Measurements from ENCODE around the gene MAPK6.
A peak's percentile ranks its signal among the peaks of the same experiment; 100 is the strongest.

Gene MAPK6

GRCh38 chr15:52076889-52077781, 58.1 kb downstream of the MAPK6 start:
- no peaks in the 10 kb centered on the region for H3K9me3 ChIP-seq
- H3K4me1 ChIP-seq (ENCODE audit: control insufficient read depth in 1 of 2, insufficient read depth in 1 of 2, low read depth in 1 of 2, low read length in 1 of 2) = no peaks in the 10 kb centered on the region
- H3K27ac ChIP-seq = no peak overlapping the region
- no peaks in the 10 kb centered on the region for H3K27me3 ChIP-seq
- H3K36me3 ChIP-seq = no peaks in the 10 kb centered on the region
- no peak overlapping the region for H3K4me3 ChIP-seq (ENCODE audit: low read depth in 1 of 2, low read length in 1 of 2)
- TF ChIP-seq CTCF (IDR thresholded peaks at IDR 0.05) = no peak

GRCh38 chr15:52078197-52078875, 59.3 kb downstream of the MAPK6 start:
- no peaks in the 10 kb centered on the region for H3K4me1 ChIP-seq (ENCODE audit: control insufficient read depth in 1 of 2, insufficient read depth in 1 of 2, low read depth in 1 of 2, low read length in 1 of 2)
- H3K4me3 ChIP-seq (ENCODE audit: low read depth in 1 of 2, low read length in 1 of 2) = no peak overlapping the region
- H3K9me3 ChIP-seq = no peaks in the 10 kb centered on the region
- no peak for TF ChIP-seq CTCF (IDR thresholded peaks at IDR 0.05)
- no peaks in the 10 kb centered on the region for H3K36me3 ChIP-seq
- no peaks in the 10 kb centered on the region for H3K27me3 ChIP-seq
- H3K27ac ChIP-seq = no peak overlapping the region

GRCh38 chr15:52078876-52079700, 60.1 kb downstream of the MAPK6 start:
- H3K27me3 ChIP-seq = no peaks in the 10 kb centered on the region
- TF ChIP-seq CTCF (IDR thresholded peaks at IDR 0.05) = peak; percentile 13
- H3K9me3 ChIP-seq = no peaks in the 10 kb centered on the region
- H3K4me3 ChIP-seq (ENCODE audit: low read depth in 1 of 2, low read length in 1 of 2) = no peak overlapping the region
- no peaks in the 10 kb centered on the region for H3K36me3 ChIP-seq
- H3K4me1 ChIP-seq (ENCODE audit: control insufficient read depth in 1 of 2, insufficient read depth in 1 of 2, low read depth in 1 of 2, low read length in 1 of 2) = no peaks in the 10 kb centered on the region
- H3K27ac ChIP-seq = no peak overlapping the region

- no peak overlapping the region for H3K27ac ChIP-seq
- no peaks in the 10 kb centered on the region for H3K27me3 ChIP-seq
- no peaks in the 10 kb centered on the region for H3K36me3 ChIP-seq
- H3K4me3 ChIP-seq (ENCODE audit: low read depth in 1 of 2, low read length in 1 of 2) = no peak overlapping the region
- H3K4me1 ChIP-seq (ENCODE audit: control insufficient read depth in 1 of 2, insufficient read depth in 1 of 2, low read depth in 1 of 2, low read length in 1 of 2) = no peaks in the 10 kb centered on the region
- TF ChIP-seq CTCF (IDR thresholded peaks at IDR 0.05) = no peak
- no peaks in the 10 kb centered on the region for H3K9me3 ChIP-seq
Measured at GRCh38 chr15:52080031-52080430, 61.0 kb downstream of the MAPK6 start.

GRCh38 chr15:52080706-52081392, 61.8 kb downstream of the MAPK6 start:
- Histone ChIP-seq H3K4me1 (ENCODE audit: control insufficient read depth in 1 of 2, insufficient read depth in 1 of 2, low read depth in 1 of 2, low read length in 1 of 2) (no peaks in the 10 kb centered on the region), H3K4me3 (ENCODE audit: low read depth in 1 of 2, low read length in 1 of 2) (no peak overlapping the region), H3K27ac (no peak overlapping the region)

More at GRCh38 chr15:52080706-52081392, 61.8 kb downstream of the MAPK6 start:
- H3K27me3 ChIP-seq = no peaks in the 10 kb centered on the region
- no peak for TF ChIP-seq CTCF (IDR thresholded peaks at IDR 0.05)
- no peaks in the 10 kb centered on the region for H3K36me3 ChIP-seq
- H3K9me3 ChIP-seq = no peaks in the 10 kb centered on the region

Data from neutrophil (primary cell).